GM19468 (cell line): ENCODE results near the gene SARNP.

Experiments
- ATAC-seq: cut with Tn5 transposase; IDR thresholded peaks from one replicate; pipeline ENCODE4 v1.9.1; 2021; ENCODE audit warnings: mild to moderate bottlenecking, moderate library complexity, moderate number of reproducible peaks; ENCODE audit not compliant: unreplicated experiment; ENCODE audit errors: extremely low read depth

Gene SARNP

DNA sequence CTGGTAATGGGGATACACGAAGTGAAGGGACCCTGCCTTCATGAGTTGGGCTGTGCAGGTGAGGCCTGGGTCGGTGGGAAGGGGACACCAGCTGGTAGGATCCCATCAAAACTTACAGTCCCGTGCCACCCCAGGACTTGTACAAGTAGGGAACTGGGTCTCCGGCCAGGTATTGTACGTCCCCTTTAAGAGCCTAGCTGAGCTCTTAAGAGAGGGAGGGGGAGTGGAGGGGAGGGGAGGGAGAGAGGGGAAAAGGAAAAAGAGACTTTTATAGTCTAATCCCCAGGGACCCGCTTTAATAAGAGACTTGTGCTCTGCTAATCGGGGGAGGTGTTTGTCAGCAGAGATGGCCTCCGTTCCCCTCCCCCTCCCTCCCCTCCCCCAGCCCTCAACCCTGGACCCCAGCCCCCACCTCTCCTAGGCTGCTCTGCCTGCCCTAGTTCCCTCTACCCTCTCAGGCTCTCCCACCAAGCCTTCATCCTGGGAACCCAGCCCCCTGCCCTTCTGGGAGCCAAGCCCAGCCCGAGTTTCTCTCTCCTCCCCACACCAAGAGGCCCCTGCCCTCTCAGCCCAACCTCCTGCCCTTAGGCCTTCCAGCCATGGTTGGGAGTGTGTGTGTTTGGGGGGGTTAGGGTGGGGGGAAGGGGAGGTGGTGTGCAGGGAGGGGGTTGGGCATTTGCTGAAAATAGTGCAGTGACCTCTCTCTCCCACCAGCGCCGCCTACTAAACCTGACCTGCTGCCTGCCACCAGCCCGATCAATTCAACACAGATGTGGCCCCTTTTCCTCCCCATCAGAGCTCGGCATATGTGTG lies 72.0 kb downstream of the SARNP start:
- no peak for ATAC-seq

DNA sequence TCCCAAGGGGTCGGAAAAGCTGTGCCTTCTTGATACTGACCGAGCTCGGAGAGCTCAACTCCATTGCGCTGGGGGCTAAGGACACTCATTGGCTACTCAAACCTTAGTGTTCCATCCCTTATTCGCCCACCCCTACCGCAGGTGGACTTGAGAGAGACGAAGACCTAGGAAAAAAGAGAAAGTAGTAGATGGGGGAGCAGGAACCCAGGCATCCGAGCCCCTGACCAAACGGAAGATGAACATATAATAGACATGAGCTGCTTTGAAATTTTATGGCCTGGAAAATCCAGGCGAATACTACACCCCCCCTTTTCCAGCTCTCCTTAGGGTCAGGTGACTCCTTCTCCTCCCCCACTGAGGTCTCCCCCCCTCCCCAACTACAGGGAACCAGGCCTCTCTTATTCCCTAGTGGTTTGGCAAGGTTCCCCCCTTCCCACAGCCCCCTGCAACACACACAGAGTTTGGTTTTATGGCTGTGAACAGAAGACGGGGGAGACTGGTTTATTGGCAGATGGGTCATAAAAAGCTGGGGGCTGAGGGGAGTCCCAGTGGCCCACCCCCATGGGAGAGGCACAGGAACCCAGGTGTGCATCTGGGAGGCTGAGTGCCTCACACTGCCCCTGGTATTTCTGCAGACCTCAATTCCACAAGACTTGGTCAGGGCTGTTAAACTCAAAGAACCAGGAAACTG lies 73.0 kb downstream of the SARNP start:
- no peak for ATAC-seq

DNA sequence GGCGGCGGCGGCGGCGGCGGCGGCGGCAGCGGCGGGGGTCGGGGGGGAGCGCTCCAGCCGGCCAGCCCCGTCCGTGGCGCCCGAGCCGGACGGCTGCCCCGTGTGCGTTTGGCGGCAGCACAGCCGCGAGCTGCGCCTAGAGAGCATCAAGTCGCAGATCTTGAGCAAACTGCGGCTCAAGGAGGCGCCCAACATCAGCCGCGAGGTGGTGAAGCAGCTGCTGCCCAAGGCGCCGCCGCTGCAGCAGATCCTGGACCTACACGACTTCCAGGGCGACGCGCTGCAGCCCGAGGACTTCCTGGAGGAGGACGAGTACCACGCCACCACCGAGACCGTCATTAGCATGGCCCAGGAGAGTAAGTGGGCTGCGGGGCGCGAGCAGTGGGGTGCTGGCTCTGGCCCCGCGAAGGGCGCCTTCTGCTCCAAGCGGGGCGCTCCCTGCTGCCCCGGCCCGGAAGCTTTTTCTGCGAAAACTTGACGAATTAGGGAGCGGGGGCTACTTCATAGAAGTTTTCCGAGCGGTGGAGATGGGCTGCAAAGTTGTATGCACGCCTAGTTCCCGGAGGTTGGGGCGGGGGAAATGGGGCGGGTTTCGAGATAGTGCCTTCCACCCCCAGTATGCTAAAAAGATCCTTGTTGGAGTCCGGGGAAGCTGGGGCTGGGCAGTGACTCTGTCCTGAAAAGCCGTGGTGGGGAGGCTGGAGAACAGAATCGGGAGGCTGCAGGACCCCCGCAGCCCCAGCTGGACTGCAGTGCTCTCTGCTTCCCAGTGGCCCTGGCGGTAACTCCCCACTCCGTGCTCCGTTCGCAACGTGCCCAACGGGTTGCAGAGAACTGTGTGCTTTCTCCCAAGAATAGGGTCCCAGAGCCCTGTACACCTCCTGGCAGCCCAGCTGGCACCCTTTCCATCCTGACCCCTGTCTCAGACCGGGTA lies 73.9 kb downstream of the SARNP start:
- no peak for ATAC-seq

DNA sequence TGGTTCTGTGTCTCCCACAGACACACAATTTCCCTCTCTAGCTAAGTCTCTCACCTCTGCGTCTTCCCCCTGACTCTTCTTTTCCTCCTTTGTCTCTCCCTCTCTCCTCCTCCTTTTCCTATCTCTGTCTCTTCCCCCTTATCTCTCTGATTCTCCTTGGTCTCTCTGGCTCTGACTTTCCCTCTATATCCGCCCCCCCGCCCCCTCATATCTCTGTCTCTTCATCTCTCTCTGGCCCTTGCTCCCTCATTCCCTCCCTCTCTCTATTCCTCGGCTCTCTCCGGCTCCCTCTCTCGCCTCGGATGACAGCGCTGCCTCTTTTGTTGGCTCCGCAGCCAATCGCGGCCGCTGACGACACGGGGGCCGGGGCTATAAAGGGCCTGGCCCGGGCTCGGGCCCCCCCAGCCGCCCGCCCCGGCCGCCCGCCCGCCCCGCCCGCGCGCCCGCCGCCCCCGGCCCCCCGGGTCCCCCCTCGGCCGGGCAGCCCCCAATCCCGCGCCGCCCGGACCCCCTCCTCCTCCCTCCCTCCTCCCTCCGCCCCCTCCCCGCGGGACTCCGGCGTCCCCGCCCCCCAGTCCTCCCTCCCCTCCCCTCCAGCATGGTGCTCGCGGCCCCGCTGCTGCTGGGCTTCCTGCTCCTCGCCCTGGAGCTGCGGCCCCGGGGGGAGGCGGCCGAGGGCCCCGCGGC lies 74.7 kb downstream of the SARNP start, which contains the start of gene GDF11:
Gene GDF11 (plus strand): TSS at position 404 of the 687 bp plus-strand sequence. CDS start 195 bp downstream, at position 599.
- ATAC-seq, result no peak

DNA sequence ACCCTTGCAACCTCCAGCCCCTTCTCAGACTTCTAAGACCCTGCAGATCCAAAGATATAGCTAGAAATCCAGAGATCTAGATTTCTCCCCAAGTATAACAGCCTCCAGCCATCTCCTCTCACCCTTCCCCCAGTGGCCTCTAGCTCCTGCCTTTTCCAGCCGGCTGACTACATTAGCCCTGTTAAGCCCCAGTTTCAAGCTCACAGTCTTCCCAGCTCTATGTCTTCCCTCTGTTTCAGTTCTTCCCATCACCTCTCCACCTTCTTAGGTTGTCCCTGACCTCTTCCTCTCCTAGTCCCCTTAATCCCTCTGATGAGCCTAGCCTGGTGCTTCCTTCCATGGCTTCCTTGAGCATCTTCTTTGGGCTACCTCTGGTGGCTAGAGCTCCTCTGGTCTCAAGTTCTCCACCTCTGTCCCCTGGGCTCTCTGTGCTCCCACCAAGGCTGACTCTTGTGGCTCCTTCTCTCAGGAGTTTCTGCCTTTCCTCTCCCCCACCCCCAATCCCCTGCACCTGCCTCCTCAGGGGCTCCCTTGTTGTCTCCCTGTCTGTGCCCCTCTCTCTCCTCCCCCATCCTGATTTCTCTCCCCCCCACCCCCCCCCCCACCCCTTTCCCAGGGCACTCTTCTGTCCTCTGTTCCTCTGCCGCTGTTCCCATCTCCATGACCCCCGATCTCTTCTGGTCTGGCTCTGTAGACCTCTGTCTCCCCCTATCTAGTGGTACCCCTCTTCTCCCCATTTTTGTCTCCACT lies 75.4 kb downstream of the SARNP start:
- ATAC-seq, result no peak

DNA sequence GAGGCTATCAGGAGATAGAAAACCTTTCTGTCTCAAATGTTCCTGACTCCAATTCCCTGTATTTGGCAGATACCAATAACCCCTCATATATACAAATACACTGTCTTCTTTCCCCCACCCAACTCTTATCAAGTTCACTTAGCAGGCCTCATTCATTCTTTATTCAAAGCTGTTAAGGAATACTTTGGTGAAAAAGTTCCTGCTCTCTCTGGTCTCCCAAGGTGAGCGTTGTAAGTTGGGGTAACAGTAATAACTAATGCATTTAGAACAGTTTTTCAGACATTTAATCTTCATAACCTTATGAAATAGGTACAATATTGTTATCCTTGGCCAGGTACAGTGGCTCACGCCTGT lies 78.5 kb downstream of the SARNP start:
- no peak for ATAC-seq

DNA sequence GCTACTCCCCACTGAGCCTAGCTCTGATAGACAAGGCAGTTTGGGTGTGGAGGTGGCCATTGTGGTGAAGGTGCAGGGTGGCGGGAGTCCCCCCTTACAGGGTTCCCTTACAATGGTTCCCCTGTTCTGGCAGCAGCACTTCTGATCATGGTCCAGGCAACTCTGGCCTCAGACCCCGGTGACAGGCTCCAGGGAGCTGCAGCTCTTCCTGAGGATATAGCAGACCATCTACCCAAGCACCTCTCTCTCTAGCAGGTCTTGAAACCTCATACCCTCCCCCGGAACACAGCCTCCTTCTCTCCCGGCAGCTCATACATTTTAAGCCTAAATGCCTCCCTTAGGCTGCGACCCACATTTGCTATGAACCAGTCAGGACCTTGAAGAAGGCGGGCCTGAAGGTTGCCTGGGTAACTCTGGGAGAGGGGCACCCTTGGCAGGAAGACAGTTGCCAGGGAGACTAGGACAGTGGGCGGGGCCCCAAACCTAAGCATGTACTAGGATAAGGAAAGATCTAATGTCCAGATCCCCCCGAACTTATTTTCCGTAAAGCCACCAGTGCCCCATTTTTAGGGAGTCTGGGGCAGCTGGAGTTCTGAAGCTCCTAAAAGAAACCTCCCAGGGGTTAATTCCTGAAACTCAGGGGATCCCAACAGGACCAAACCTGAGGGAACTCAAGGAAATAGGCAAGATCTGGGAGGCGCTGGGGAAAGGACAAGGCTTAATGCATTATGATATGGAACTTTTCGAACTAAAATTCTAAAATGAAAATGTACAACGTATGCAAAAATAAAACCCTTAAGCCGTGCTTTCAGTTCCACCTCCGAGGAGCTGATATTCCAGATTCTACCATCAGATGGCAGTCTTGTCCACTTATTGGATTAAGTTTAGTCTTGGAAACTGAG lies 79.2 kb downstream of the SARNP start:
- ATAC-seq, result peak; percentile 71

DNA sequence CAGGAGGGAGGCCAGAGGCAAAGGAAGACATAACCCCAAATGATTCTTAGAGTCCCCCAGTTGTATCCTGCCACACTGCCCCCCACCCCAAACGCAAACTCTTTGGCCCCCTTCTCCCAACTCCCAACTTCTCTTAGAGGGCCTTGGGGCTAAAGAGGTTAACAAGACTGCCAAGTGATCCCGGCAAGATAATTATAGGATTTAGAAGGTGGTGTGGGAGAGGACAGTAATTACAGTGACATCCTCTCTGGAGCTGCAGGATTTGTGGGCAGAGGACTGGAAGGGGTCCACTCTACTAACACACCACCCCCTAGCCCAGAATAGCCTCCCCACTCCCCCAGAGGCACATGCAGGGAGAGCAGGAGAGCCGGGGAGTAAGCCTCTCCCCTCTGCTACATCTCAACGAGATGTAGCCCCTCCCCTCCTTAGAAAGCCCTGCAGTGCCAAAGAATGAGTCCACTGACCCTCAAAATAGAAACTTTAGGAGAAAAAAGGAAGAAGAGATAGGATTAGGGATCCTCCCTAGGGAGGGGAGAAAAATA lies 79.9 kb downstream of the SARNP start:
- ATAC-seq, result no peak

DNA sequence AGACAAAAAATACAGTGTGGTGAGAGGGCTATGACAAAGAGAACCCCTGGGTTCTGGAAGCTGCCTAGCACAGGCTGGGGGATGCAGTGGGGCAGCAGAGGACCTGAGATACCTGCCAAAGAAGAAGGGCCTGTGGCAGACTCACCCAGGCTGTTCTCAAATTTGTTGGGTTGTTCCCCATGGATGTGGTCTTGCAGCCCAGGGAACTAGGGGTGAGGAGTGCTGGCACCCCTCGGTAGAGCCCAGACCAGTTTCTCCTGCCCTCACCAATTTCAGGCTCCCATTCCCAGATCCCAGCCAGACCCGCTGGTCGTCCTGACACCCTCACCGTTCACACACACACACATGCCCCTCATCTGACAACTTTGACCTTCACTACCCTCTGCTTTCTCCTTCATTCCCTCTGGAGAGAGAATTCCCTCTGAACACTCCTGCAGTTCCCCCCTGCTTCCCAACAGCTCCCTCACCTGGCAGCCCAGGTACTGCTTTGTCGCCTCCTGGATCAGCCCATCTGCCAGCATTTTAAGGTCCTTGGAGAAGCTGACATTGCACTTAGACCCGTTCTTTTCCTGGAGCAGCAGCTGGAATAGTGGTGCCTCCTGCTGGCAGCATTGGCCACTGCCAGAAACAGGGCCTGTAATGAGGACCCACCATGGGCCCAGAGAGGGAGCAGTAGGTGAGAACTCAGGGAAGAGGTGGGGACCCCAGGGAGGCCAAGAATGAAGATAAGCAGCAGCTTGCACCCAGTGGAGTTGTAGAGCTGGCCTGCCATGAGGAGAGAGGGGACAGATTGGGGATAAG lies 80.5 kb downstream of the SARNP start:
- no peak for ATAC-seq

DNA sequence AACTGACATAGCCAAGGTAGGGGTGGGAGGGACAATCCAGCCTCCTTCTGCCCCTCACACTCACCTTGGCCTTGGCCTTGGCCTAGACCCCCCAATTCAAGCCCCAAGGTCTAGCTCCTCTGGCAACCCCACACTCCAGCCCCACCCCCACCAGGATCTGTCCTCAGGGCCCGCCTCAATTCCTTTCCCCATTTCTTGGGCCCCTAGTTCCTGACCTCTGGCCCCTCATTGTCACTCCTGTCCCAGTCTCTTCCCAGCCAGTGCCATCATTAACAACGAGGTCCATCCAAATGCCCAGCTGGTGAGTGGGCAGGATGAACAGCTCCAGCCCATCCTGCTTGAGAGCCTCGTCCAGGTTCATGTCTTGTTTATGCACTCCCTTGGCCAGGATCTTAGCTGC lies 81.4 kb downstream of the SARNP start:
- no peak for ATAC-seq

DNA sequence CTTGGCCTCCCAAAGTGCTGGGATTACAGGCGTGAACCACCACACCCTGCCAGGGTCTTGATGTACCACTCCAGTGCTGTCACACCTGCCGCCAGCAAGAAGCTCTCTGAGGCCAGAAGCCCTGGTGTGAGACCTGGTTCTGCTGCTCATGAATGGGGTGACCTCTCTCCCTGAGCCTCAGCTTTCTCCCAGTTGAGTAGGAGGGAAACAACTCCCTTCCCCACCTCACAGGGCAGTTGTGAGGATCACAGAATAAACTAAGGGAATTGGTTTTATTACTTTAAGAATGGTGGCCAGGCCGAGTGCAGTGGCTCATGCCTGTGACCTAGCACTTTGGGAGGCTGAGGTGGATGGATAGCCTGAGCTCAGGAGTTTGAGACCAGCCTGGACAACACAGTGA lies 82.9 kb downstream of the SARNP start:
- no peak for ATAC-seq

DNA sequence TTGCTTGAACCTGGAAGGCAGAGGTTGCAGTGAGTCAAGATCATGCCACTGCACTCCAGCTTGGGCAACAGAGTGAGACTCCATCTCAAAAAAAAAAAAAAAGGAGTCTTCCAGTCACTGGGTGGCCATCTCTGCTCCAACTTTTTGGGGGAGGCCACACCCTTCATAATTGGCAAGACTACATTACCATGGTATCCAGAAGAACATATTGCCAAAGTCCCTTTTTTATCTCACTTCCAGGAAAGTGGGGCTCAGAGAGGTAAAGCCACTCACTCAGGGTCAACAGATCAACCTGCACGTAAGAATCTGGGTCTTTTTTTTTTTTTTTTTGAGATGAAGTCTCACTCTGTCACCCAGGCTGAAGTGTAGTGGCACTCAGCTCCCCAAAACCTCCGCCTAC lies 83.7 kb downstream of the SARNP start:
- no peak for ATAC-seq

DNA sequence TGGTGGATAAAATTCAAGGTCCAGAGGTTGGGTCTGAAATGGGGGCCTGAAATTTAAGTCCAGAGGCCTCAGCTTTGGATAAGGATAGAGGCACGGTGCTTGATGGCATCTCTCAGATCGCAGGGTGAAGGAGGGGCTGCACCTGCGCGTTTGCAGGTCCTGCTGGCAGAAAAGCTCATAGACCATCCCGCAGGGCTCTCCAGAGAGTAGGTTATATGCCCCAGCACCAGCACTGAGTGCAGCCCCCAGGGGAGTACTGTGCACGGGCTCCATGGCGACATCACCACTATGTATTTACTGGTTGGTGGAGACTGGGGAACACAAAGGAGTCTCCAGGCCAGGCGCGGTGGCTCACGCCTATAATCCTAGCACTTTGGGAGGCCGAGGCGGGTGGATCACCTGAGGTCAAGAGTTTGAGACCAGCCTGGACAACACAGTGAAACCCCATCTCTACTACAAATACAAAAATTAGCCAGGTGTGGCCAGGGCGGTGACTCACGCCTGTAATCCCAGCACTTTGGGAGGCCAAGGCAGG lies 84.4 kb downstream of the SARNP start:
- ATAC-seq, result no peak

DNA sequence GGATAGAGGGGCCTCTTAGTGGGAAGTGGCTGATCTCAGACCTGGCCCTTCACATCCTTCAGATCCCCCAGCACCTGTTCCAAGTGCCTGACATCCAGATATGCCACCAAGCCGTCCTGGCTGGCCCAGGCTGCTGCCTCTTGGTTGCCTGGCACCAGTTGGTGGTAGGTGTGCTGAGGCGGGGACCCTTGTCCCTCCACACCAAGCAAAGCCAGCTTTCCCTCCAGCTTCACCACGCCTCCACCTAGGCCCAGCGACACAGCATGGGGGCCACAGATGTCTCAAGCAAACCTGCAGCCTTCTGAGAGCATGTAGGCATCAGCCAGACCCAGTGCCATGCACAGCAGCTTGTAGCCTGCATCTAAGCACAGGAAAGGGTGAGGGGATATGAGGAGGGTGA lies 85.2 kb downstream of the SARNP start:
- ATAC-seq, result no peak

DNA sequence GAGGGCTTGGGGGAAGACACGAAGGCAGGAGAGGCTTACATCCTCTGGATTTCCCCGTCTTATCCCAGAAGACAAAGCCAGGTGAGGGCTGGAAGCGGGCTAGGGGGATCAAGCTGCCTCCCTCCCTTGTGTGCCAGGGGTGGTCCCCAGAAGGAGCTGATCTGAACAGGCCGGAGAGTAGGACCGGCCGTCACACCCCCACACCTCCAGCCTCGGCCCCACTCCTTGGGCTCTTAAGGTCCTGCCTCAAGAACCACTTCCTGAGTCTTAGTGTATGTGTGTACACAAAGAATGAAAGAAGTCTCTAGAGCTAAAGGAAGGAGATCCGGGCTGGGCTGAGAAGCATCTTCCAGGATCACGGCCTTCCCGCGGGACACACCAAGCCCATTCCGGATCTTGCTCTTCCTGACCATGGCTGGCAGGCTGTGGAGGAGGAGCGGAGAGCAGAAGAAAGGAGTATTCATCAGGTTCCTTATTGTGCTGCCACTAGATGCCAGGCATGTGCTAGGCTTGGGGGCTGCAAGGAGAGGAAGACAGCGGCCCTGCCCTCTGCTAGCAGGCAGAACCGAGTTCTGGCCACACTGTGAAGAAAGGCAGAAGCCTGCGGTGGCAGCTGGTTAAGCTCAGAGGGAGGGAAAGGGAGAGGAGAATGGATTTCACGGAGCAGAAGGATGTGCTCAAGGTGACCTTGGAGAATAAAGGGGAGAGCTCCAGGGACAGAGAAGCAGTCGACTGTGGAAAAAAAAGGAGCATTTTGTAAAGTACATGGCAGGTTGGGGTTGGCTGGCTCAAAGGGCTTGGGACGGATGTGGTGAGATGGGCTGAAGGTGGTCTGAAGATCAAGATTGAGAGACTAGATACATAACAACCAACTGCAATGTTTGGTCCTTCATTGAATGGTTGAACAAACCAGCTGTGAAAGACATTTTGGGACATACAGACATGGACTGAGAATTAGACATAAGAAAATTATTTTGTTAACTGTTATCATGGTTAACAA lies 87.4 kb downstream of the SARNP start:
- ATAC-seq, result peak; percentile 17
